H1 (cell line): Measurements from ENCODE around the gene ECD. TPM values are rescaled to one million over a fixed set of nuclear protein-coding genes. Genes with fewer than 3 reads are reported as not detected.

Experiments used
- CTCF ChIA-PET: fragments of 300-600 bp; sonication (Branson Sonifier 250); formaldehyde crosslinking; loops from one replicate; lab custom pipeline; 2021; ENCODE audit not compliant: partially characterized antibody; lab: Charles Lee
- POLR2A ChIA-PET: fragments of 300-600 bp; sonication (Branson Sonifier 250); formaldehyde crosslinking; loops from one replicate; lab custom pipeline; 2021; ENCODE audit warnings: inconsistent platforms; ENCODE audit not compliant: partially characterized antibody; lab: Charles Lee
- DNase-seq, 2 experiments: peaks; one replicate each; pipeline versions ENCODE4 v3.0.0 to v3.0.0-alpha.2; 2010 to 2022; ENCODE audit warnings: low spot score in 2 of 2, low read depth in 1 of 2, mixed read lengths in 1 of 2
- FAIRE-seq: peaks from 2 replicates; lab custom pipeline; 2011; peaks lifted over from hg19 to GRCh38; lab: Jason Lieb, UNC
- H2AFZ ChIP-seq: 2 replicates; pipeline ENCODE4 v1.8.1; 2012; ENCODE audit warnings: low read length, inconsistent platforms
- H2AK5ac ChIP-seq: 2 replicates; pipeline ENCODE4 v1.6.1; 2013; ENCODE audit warnings: low read depth, low read length
- H2BK120ac ChIP-seq: replicated peaks from 2 replicates; pipeline ENCODE3; 2013; ENCODE audit warnings: low read depth, low read length, inconsistent platforms
- H2BK12ac ChIP-seq: 2 replicates; pipeline ENCODE4 v1.6.1; 2013; ENCODE audit warnings: low read depth, low read length
- H2BK15ac ChIP-seq: 2 replicates; pipeline ENCODE4 v1.6.1; 2013; ENCODE audit warnings: low read length
- H2BK20ac ChIP-seq: 2 replicates; pipeline ENCODE4 v1.6.1; 2013; ENCODE audit warnings: low read length
- H2BK5ac ChIP-seq: 2 replicates; pipeline ENCODE4 v1.6.1; 2013; ENCODE audit warnings: low read depth, low read length
- H3K14ac ChIP-seq: 2 replicates; pipeline ENCODE4 v1.6.1; 2013; ENCODE audit warnings: inconsistent platforms; ENCODE audit not compliant: insufficient read length
- H3K18ac ChIP-seq: 2 replicates; pipeline ENCODE4 v1.6.1; 2013; ENCODE audit warnings: low read length; ENCODE audit errors: extremely low read depth
- H3K23ac ChIP-seq: 2 replicates; pipeline ENCODE4 v1.6.1; 2013; ENCODE audit warnings: inconsistent platforms; ENCODE audit not compliant: insufficient read length
- H3K23me2 ChIP-seq: 2 replicates; pipeline ENCODE4 v1.6.1; 2013; ENCODE audit warnings: low read depth, low read length
- H3K27ac ChIP-seq: 2 replicates; pipeline ENCODE4 v1.6.1; 2011; ENCODE audit warnings: low read depth, low read length, inconsistent platforms
- H3K27me3 ChIP-seq, 4 experiments: replicated peaks in 1 of 4; 1 replicate in 1 of 4; 2 replicates in 3 of 4; pipeline versions ENCODE4 v1.6.1 to v1.8.1; 2011 to 2013; ENCODE audit warnings: low read length in 3 of 4, mild to moderate bottlenecking in 3 of 4, inconsistent platforms in 2 of 4, mixed read lengths in 2 of 4, moderate library complexity in 1 of 4; ENCODE audit not compliant: control insufficient read depth in 3 of 4, insufficient read depth in 3 of 4; ENCODE audit errors: extremely low read depth in 1 of 4
- H3K36me3 ChIP-seq, 4 experiments: 2 replicates each; pipeline versions ENCODE4 v1.6.1 to v1.8.1; 2011 to 2013; ENCODE audit warnings: mild to moderate bottlenecking in 4 of 4, low read length in 3 of 4, moderate library complexity in 2 of 4, control low read depth in 1 of 4, inconsistent platforms in 1 of 4; ENCODE audit not compliant: insufficient read depth in 4 of 4, control insufficient read depth in 2 of 4
- H3K4ac ChIP-seq: replicated peaks from 2 replicates; pipeline ENCODE3; 2013; ENCODE audit warnings: low read length, low read depth, mixed read lengths, inconsistent platforms; ENCODE audit not compliant: insufficient read length
- H3K4me1 ChIP-seq, 4 experiments: replicated peaks in 1 of 4; 1 replicate in 1 of 4; 2 replicates in 3 of 4; pipeline versions ENCODE4 v1.6.1 to v1.8.1; 2011 to 2013; ENCODE audit warnings: low read length in 3 of 4, inconsistent platforms in 2 of 4, mixed read lengths in 1 of 4; ENCODE audit not compliant: insufficient read depth in 4 of 4, control insufficient read depth in 3 of 4
- H3K4me2 ChIP-seq, 2 experiments: 2 replicates each; pipeline versions ENCODE4 v1.6.1 to v1.8.1; 2011 to 2013; ENCODE audit warnings: low read depth in 2 of 2, low read length in 2 of 2, control low read depth in 1 of 2, inconsistent platforms in 1 of 2, mild to moderate bottlenecking in 1 of 2; ENCODE audit not compliant: insufficient read depth in 1 of 2
- H3K4me3 ChIP-seq, 4 experiments: fragments of 200-600, 300-600 bp in 1 of 4; sonication (generic), shearing (Covaris generic), sonication (Bioruptor Twin) in 1 of 4; 2 replicates each; pipeline versions ENCODE4 v1.5.1 to v1.8.1; 2011 to 2016; ENCODE audit warnings: low read length in 4 of 4, low read depth in 3 of 4, control low read depth in 2 of 4, inconsistent platforms in 2 of 4, mild to moderate bottlenecking in 2 of 4, mixed read lengths in 1 of 4, moderate library complexity in 1 of 4; ENCODE audit not compliant: insufficient read depth in 2 of 4; ENCODE audit errors: extremely low read depth in 1 of 4
- H3K56ac ChIP-seq: replicated peaks from 2 replicates; pipeline ENCODE3; 2013; ENCODE audit warnings: low read depth, mild to moderate bottlenecking, mixed read lengths, low read length, inconsistent platforms; ENCODE audit not compliant: insufficient read length
- H3K79me1 ChIP-seq: 2 replicates; pipeline ENCODE4 v1.6.1; 2013; ENCODE audit warnings: low read depth, low read length, control low read depth
- H3K79me2 ChIP-seq, 2 experiments: 2 replicates each; pipeline versions ENCODE4 v1.6.1 to v1.8.1; 2012 to 2013; ENCODE audit warnings: low read length in 2 of 2, mild to moderate bottlenecking in 2 of 2, inconsistent platforms in 1 of 2; ENCODE audit not compliant: insufficient read depth in 2 of 2, control insufficient read depth in 1 of 2
- H3K9ac ChIP-seq, 4 experiments: replicated peaks in 1 of 4; 1 replicate in 1 of 4; 2 replicates in 3 of 4; pipeline versions ENCODE4 v1.6.1 to v1.8.1; 2011 to 2013; ENCODE audit warnings: low read depth in 3 of 4, low read length in 3 of 4, control low read depth in 2 of 4, mild to moderate bottlenecking in 2 of 4, moderate library complexity in 2 of 4, inconsistent platforms in 1 of 4; ENCODE audit errors: extremely low read depth in 1 of 4
- H3K9me3 ChIP-seq, 2 experiments: 2 replicates each; pipeline versions ENCODE4 v1.6.1 to v1.8.1; 2012 to 2013; ENCODE audit warnings: mild to moderate bottlenecking in 2 of 2, moderate library complexity in 2 of 2, control low read depth in 1 of 2, inconsistent platforms in 1 of 2, low read depth in 1 of 2, low read length in 1 of 2, mixed read lengths in 1 of 2; ENCODE audit not compliant: insufficient read depth in 2 of 2
- H4K20me1 ChIP-seq, 2 experiments: replicated peaks in 1 of 2; 2 replicates each; pipeline versions ENCODE3 to v1.8.1; 2011 to 2013; ENCODE audit warnings: inconsistent platforms in 2 of 2, low read length in 2 of 2, mild to moderate bottlenecking in 1 of 2; ENCODE audit not compliant: insufficient read depth in 2 of 2, control insufficient read depth in 1 of 2
- H4K5ac ChIP-seq: 2 replicates; pipeline ENCODE4 v1.6.1; 2013; ENCODE audit warnings: low read length, low read depth, mixed read lengths, inconsistent platforms; ENCODE audit not compliant: insufficient read length
- H4K8ac ChIP-seq: 2 replicates; pipeline ENCODE4 v1.8.0; 2013; ENCODE audit warnings: mild to moderate bottlenecking, moderate library complexity, low read length, inconsistent platforms; ENCODE audit not compliant: insufficient read depth; ENCODE audit errors: extremely low read depth
- H4K91ac ChIP-seq: replicated peaks from 2 replicates; pipeline ENCODE3; 2013; ENCODE audit warnings: low read length, mixed read lengths, inconsistent platforms; ENCODE audit not compliant: insufficient read length
- FOSL1 ChIP-seq: IDR thresholded peaks from 2 replicates; pipeline ENCODE4 v1.6.1; 2011; ENCODE audit warnings: mild to moderate bottlenecking, low read depth, low read length, moderate library complexity; ENCODE audit not compliant: insufficient read depth
- GABPA ChIP-seq: IDR thresholded peaks from 2 replicates; pipeline ENCODE4 v1.6.1; 2011; ENCODE audit warnings: mild to moderate bottlenecking, low read length, moderate library complexity, borderline replicate concordance; ENCODE audit not compliant: insufficient read depth
- HDAC2 ChIP-seq, 2 experiments: fragments of 300-600 bp in 1 of 2; sonication (generic) in 1 of 2; IDR thresholded peaks; 2 replicates each; pipeline ENCODE4 v1.6.1; 2011 to 2012; ENCODE audit warnings: low read depth in 2 of 2, low read length in 2 of 2, mild to moderate bottlenecking in 2 of 2, moderate library complexity in 2 of 2, borderline replicate concordance in 1 of 2, inconsistent platforms in 1 of 2
- RXRA ChIP-seq: IDR thresholded peaks from 2 replicates; pipeline ENCODE4 v1.6.1; 2011; ENCODE audit warnings: low read depth, mild to moderate bottlenecking, low read length, moderate library complexity; ENCODE audit not compliant: insufficient read depth
- SP1 ChIP-seq: IDR thresholded peaks from 2 replicates; pipeline ENCODE4 v1.6.1; 2011; ENCODE audit warnings: low read depth, low read length
- TCF12 ChIP-seq: IDR thresholded peaks from 2 replicates; pipeline ENCODE4 v1.6.1; 2011; ENCODE audit warnings: low read depth, mild to moderate bottlenecking, low read length
- WGBS, 2 experiments: shearing (Covaris generic) in 1 of 2; methylation state at CpG; one replicate each; pipeline versions ENCODE4 v1.1.6 to v1.1.7; 2013 to 2015; ENCODE audit warnings: low lambda C conversion rate in 2 of 2, mixed read lengths in 2 of 2, inconsistent platforms in 1 of 2, low coverage in 1 of 2, missing lambda C conversion rate in 1 of 2; ENCODE audit not compliant: insufficient replicate concordance in 2 of 2, insufficient coverage in 1 of 2, insufficient read length in 1 of 2; ENCODE audit errors: extremely low coverage in 1 of 2, missing lambda C conversion rate in 1 of 2; 5-methylcytosine and 5-hydroxymethylcytosine counted together
- polyA plus RNA-seq, 7 experiments: library from polyadenylated mRNA; depleted of rRNA in 3 of 7; stranded (reverse) in 5 of 7; unstranded in 2 of 7; fragments of >200 nt in 5 of 7; fragments of 200-250 nt in 2 of 7; gene quantifications; 1 replicate in 5 of 7; 2 replicates in 1 of 7; 4 replicates in 1 of 7; pipeline versions ENCODE4 v1.2.1 to v1.2.3, GENCODE V29; 2011 to 2013; ENCODE audit warnings: missing spikeins in 2 of 7, mixed read lengths in 2 of 7
- total RNA-seq: library from RNA; stranded (reverse); fragmentation: NEBNext Ultra II Directional; extraction: Animal tissue kit (Norgen Biotek cat#: 25700); gene quantifications from 2 replicates; pipeline ENCODE4 v1.2.1, GENCODE V29; 2021
- TF ChIP-seq, protein P1 (sequence below): IDR thresholded peaks from 2 replicates; pipeline ENCODE4 v1.6.1; 2011; ENCODE audit warnings: low read length, improper control_type of control experiment
- TF ChIP-seq, protein P2 (sequence below): IDR thresholded peaks from 2 replicates; pipeline ENCODE4 v1.6.1; 2012; ENCODE audit warnings: inconsistent platforms

ECD gene
- total and polyA plus RNA-seq, 2 of the 8 experiments (the other 6 are each of a cell fraction or from before 2014, with no cell fraction given) = 27.1 to 38.0 TPM

DNA sequence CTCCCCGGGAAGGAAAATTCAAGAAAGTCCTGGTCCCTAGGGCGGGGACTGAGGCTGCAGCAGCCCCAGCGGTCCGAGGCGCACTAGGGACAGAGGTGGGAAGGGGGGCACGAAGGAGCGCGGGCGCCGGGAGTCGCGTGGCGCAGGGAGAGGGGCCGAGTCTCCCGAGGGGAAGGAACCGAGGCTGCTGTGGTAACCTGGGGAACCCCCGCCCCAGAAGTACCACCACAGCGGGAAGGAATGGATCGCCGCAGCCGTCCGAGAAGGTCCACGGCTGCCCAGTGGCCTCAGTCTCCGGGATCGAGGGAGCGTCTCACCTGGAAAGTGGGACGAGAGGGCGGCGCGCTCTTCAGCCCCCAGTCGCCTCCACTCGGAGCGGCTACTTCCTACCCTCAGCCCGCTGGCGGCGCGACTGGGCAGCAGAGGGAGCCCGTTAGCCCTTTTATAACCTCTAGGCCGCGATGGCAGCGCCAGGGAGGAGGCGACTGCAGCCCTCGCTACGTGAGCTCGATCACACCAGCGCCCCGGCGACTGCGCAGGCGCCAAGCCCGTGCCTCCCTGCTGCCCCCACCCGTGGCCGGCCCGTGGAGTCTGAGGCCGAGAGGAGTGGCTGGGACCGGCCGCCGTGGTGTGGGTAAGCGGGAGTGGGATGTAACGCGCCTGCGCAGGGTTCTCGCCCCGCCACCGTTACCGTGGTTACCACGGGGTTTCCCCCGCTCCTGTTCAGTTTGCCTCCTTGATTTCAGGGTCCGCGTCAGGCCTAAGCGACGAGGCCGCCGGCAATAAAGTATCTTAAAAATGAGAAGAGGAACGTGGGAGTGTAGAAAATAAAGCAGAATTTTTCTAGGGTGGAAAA lies 71.1 kb downstream of the ECD start, which contains the start of gene P4HA1:
P4HA1 (minus strand) TSS at position 418 of the 856 bp plus-strand sequence. CDS start 21,983 bp downstream, outside the sequence.
- Histone ChIP-seq H3K23me2 (no peaks in the 10 kb centered on the region; the same call in 1 of the 2 replicates), H3K56ac (peak within 1 kb of the TSS; percentile 81), H3K4me2 (peak within 1 kb of the TSS; percentile 78 to 87), H3K4me3 (peak within 1 kb of the TSS; percentile 50 to 89 (median 78)), H3K9ac (peak within 1 kb of the TSS; percentile 44 to 82 (median 76)), H3K27ac (peak within 1 kb of the TSS; percentile 78), H3K36me3 (no peaks in the 10 kb centered on the region), H4K20me1 (no peaks in the 10 kb centered on the region), H3K9me3 (no peaks in the 10 kb centered on the region), H3K79me2 (peaks cover 0 to 30% of the 10 kb centered on the region in 2 experiments; a peak in 3 of 4 replicates), H4K5ac (peak within 1 kb of the TSS; percentile 49), H2BK5ac (peak within 1 kb of the TSS; percentile 80; the same call in 1 of the 2 replicates), H3K23ac (no peak within 1 kb of the TSS), H2AFZ (peak within 1 kb of the TSS; percentile 65), H2BK12ac (peak within 1 kb of the TSS; percentile 51; the same call in 1 of the 2 replicates), H3K18ac (peak within 1 kb of the TSS; percentile 81), H2BK120ac (peak within 1 kb of the TSS; percentile 13), H3K4me1 (peaks cover 0 to 2% (median 0%) of the 10 kb centered on the region in 4 experiments; a peak in 1 of 7 replicates), H3K14ac (no peak within 1 kb of the TSS), H4K8ac (peak within 1 kb of the TSS; percentile 97), H2AK5ac (no peak within 1 kb of the TSS), H3K79me1 (peaks cover 4% of the 10 kb centered on the region; the same call in 1 of the 2 replicates), H2BK20ac (no peak within 1 kb of the TSS), H2BK15ac (0 out of 2 replicates have a peak within 1 kb of the TSS, but pooled peaks have one; percentile 85), H4K91ac (peak within 1 kb of the TSS; percentile 23), H3K27me3 (no peaks in the 10 kb centered on the region), H3K4ac (no peak within 1 kb of the TSS)
- peak; percentile 85 to 97 for DNase-seq
- ChIA-PET POLR2A (interaction anchor here (0.7 to 8.0 kb wide), 25 partner anchors 9 to 822 kb away, joined by 3 to 82 read pairs (median 4); partner anchors contain the start of genes DNAJC9, ECD and NUDT13), CTCF (interaction anchor here (0.7 to 6.9 kb wide), 9 partner anchors 12 to 681 kb away, joined by 3 to 41 read pairs (median 4); partner anchors contain the start of gene NUDT13)
- FAIRE-seq = no peak
- 2% methylated on average over 65 of the region's 75 CpGs; no CpG with 5 or more reads in 1 of the 2 experiments for WGBS, 2 experiments
- no peak for TF ChIP-seq FOSL1
- TF ChIP-seq, protein P1, sequence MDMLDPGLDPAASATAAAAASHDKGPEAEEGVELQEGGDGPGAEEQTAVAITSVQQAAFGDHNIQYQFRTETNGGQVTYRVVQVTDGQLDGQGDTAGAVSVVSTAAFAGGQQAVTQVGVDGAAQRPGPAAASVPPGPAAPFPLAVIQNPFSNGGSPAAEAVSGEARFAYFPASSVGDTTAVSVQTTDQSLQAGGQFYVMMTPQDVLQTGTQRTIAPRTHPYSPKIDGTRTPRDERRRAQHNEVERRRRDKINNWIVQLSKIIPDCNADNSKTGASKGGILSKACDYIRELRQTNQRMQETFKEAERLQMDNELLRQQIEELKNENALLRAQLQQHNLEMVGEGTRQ = no peak
- TF ChIP-seq HDAC2 (IDR thresholded peaks at IDR 0.05; ENCODE audit: borderline replicate concordance in 1 of 2, low read depth in 2 of 2, low read length in 2 of 2) = peak in 1 of 2 experiments; percentile 49; a peak in 1 of 4 replicates
- TF ChIP-seq TCF12 = 0 out of 2 replicates have a peak, but pooled peaks have one; percentile 13
- TF ChIP-seq RXRA = no peak
- TF ChIP-seq, protein P2, sequence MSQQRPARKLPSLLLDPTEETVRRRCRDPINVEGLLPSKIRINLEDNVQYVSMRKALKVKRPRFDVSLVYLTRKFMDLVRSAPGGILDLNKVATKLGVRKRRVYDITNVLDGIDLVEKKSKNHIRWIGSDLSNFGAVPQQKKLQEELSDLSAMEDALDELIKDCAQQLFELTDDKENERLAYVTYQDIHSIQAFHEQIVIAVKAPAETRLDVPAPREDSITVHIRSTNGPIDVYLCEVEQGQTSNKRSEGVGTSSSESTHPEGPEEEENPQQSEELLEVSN = peak; percentile 74
- no peak for TF ChIP-seq SP1
- no peak for TF ChIP-seq GABPA
